ENCODE data around the gene ADAMTS6.
"Not testable (repeated sequence)": the region's sequence is repeated elsewhere in the genome, so short reads cannot be mapped to it uniquely, and the experiment has no call there.

ADAMTS6 gene

GRCh38 chr5:65194871-65195270 lies 286.8 kb downstream of the ADAMTS6 start:
- DNase-seq: no peak

GRCh38 chr5:65192331-65192730 lies 289.4 kb downstream of the ADAMTS6 start:
- DNase-seq: no peak

GRCh38 chr5:65191554-65192135 lies 290.1 kb downstream of the ADAMTS6 start:
- no peak for DNase-seq

GRCh38 chr5:65190328-65191053 lies 291.2 kb downstream of the ADAMTS6 start:
- DNase-seq: no peak

- DNase-seq: no peak
These were observed 295.0 kb downstream of the ADAMTS6 start for GRCh38 chr5:65186646-65187227.

- no peak for DNase-seq
These were observed 296.3 kb downstream of the ADAMTS6 start for GRCh38 chr5:65185468-65185867.

DNA sequence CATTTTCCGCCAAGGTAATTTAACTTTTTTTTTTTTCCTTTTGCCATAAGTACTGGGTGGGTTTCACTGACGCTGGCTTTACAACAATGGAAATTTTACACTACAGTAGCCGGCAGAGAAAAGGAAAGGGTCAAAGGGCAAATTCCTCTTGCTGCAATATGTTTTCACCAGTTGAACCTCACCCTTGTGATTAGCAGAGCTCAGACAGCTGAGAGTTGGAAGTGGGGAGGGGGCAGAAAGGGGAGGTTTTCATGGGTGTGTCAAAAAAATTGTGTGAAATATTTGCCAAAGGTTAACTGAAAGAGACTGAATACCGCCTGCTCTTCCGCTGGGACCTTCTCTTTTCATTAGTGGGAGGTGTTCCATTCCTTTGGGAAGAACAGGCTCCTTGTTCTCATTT lies 296.9 kb downstream of the ADAMTS6 start:
- no peak for DNase-seq

DNA sequence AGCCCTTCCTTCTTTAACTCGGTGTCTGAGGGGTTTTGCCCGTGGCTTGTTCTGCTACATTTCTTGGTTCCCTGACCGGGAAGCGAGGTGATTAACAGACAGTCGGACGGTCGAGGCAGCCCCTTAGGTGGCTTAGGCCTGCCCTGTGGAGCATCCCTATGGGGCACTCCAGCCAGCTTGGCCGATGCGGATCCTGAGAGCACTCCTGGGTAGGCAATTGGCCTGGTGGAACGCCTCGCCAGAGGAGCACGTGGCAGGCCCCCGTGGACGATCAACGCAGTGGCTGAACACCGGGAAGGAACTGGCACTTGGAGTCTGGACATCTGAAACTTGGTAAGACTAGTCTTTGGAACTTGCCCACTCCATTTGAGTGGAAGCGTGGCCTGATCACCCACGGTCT lies 307.5 kb downstream of the ADAMTS6 start:
- not testable (repeated sequence) for DNase-seq

DNA sequence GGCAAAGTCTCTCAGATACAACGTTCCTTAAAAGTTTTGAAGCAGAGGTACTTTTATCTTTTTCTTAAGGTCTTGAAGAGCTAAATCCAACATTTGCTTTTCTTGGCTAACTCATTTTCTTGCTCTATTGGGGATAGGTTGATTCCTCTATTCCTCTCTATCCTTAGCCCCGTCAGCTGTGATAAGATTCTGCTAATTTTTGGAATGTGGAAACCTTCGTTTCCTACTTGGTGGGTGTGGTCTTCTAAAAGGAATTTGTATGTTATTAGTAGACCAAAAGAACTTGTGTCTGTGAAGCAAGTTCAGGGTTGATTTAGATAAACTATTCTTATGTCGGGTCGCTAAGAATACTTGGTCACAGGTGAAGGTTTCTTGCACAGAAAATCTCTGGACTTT lies 308.6 kb downstream of the ADAMTS6 start:
- DNase-seq: no peak

DNA sequence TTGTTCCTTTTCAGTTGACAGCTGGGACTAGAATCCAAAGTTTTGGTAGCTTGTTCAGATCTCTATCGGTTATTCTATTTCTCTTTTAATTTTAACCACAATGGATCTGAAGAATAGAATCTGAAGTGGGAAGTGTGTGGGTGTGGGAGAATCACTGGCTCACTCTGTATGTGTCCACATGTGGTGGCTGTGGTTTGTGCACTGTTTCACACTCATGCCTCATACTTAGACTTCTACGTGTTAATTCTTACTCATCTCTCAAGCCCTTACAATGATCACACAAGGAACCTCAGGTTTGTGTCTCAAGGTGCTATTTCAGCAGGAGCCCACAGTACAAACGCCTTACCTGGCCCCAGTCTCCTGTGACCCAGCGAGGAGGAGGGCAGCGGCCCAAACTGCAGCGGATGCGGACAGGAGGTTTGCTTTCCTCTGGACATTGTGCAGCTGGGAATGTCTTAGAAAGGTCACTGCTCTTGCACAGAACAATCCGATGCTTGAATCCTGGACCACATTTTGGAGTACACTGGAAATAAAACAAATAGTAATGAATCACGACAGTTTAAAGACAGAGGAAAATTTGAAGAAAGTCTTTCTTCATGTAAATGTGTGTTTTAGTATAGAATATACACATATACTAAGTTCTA lies 309.1 kb downstream of the ADAMTS6 start:
- peak; percentile 29 for DNase-seq

DNA sequence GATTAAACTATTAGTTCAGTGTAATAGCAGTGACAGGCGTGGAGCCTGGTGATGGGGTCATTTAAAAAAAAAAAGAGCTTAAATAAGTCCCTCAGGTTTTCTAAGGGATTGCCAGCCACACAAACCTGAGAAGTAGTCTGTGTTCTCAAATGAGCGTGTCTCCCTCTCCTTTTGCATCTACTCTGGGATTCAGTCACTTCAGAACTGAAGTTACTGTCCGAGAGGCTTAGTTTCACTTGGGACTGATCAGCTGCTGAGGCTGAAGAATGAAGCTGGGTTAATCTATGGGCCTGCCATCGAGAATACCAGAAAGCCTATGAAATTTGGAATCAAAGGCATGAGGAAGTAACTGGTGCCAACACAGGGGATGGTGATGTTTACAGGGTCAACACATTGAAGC lies 310.1 kb downstream of the ADAMTS6 start:
- no peak for DNase-seq

- DNase-seq: no peak
These were observed 318.0 kb downstream of the ADAMTS6 start for GRCh38 chr5:65163698-65164097.

DNA sequence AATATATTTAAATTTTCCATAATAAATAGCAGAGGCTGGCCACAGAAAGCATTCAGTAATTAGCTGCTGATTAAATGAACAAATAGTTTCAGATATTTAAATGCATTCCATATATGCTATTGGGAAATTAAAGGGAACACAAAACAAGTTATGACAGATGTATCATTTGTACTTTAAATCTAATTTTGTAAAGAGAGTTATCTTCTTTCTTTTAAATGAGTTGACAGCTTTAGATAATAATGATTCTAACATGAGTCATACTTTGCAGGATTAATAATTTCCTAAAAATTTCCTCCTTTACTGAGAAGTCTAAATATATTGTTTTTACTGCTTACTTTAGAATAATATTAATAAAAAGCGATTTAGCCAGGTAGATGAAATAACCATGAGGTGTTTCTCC lies 320.1 kb downstream of the ADAMTS6 start:
- DNase-seq: no peak

DNA sequence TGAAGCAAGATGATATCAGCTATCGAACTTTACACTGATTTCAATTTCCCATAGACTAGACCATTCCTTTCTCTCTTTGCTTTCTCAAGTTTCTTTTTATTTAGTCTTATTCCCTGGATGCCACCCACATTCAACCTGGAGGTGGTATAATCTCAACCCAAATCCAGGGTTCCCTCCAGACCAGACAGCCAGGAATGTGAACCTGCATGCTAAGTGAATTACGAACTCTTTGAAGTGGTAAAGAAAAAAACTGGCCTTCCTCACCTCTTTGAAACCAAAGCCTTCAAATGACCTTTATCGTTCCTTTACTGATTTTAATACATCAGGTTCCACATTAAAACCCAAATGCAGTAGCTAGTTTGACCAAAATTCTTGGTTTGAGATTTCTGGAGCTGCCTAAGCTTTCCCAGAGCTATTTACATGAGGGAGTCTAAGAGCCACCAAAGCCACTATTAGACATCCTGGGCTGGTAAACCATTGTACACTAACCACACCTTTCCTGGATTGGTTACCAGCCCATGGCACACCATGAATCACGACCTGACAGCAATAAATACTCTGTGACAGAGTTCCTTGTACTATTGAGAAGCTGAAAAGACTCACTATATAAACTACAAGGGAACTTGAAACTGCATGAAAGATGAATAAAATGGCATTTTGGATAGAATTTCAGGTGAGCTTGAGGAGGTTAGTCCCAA lies 323.7 kb downstream of the ADAMTS6 start:
- DNase-seq: no peak

GRCh38 chr5:65156933-65157332 lies 324.8 kb downstream of the ADAMTS6 start:
- DNase-seq: no peak

GRCh38 chr5:65152131-65152530 lies 329.6 kb downstream of the ADAMTS6 start:
- DNase-seq: no peak

GRCh38 chr5:65151614-65152013 lies 330.1 kb downstream of the ADAMTS6 start:
- DNase-seq: no peak

- DNase-seq: no peak
These were observed 331.0 kb downstream of the ADAMTS6 start for GRCh38 chr5:65150599-65151304.

- no peak for DNase-seq
These were observed 331.9 kb downstream of the ADAMTS6 start for GRCh38 chr5:65149827-65150226.

GRCh38 chr5:65144136-65144871 lies 337.4 kb downstream of the ADAMTS6 start:
- no peak for DNase-seq

DNA sequence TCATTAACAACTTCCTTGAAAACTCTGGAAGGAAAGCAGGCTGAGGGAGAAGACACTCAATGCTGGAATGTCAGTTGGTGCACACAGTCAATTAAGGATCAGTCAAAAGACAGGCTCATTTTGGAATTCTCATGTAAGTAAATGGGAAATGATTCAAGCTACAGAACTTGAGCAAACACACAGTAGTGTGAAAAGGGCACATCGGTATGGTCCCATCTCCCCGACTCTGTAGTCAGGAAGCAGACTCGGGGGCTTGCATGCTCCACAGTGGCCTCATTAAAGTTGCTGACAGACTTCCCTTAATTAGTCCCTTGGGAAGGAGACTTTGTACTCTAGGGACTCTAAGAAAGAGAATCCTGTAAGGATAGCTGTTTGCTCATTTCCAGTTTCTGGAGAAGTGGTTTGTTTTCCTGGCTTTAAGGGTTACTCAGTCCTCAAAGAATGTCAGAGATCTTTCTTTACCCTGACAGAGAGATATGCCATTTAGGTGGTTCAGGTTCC lies 339.2 kb downstream of the ADAMTS6 start:
- no peak for DNase-seq

DNA sequence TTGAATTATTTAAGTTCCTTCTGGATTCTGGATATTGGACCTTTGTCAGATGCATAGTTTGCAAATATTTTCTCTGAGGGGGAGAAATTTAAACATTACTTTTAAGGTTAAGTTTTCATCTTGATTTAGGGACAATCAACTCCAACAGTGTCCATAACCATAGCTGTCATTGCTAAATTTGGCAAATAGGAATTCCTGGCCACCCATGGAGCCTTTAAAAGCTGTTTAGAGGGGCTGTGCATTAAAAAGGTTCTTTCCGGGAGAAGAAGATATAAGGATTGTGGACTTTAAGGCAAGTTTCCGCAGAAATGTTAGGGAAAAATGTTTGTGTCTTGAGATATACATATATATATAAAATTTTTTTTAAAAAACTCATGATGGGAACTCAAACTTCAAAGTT lies 339.7 kb downstream of the ADAMTS6 start:
- no peak for DNase-seq
